HCT116 (cell line): ENCODE measurements around the gene TPP1. TPM values are rescaled to one million over a fixed set of nuclear protein-coding genes. Genes with fewer than 3 reads are reported as not detected.

Experiments
- ATAC-seq: fragments of 200-7000 bp; cut with Tn5 transposase; 2 replicates; pipeline ENCODE4 v1.9.1; 2020; ENCODE audit warnings: mild to moderate bottlenecking, moderate library complexity
- BruUV-seq: library from RNA; stranded (reverse); fragments of 400-500 nt; replicated peaks from 2 replicates; lab custom pipeline; 2021; lab: Mats Ljungman, UMichigan
- CTCF ChIA-PET: fragments of 300-600 bp; sonication (Branson Sonifier 250); formaldehyde crosslinking; loops from one replicate; lab custom pipeline; 2021; ENCODE audit warnings: antibody characterized with exemption; lab: Charles Lee
- POLR2A ChIA-PET: fragments of 300-600, 350-600 bp; sonication (Branson Sonifier 250); formaldehyde crosslinking; loops from one replicate; lab custom pipeline; 2021; ENCODE audit warnings: antibody characterized with exemption; lab: Charles Lee
- RAD21 ChIA-PET, 2 experiments: fragments of 300-600 bp; sonication (Branson Sonifier 250); formaldehyde crosslinking; loops; one replicate each; lab custom pipeline; 2023; ENCODE audit warnings: low total read pairs in 2 of 2; ENCODE audit not compliant: uncharacterized antibody in 2 of 2, unreplicated experiment in 2 of 2, low non-redundant PET in 1 of 2; lab: Charles Lee
- DNase-seq: peaks from one replicate; pipeline ENCODE4 v3.0.0-alpha.2; 2010; ENCODE audit warnings: low read depth, low spot score
- H2AFZ ChIP-seq: fragments of 200-600 bp; shearing (Covaris generic), sonication (generic); 2 replicates; pipeline ENCODE4 v1.6.1; 2017; ENCODE audit warnings: low read depth, mixed run types, mixed read lengths, antibody characterized with exemption, low read length; ENCODE audit not compliant: poor library complexity, severe bottlenecking
- H3K27ac ChIP-seq: 2 replicates; pipeline ENCODE4 v1.5.1; 2012; ENCODE audit warnings: low read depth, low read length
- H3K27me3 ChIP-seq: fragments of 200-600 bp; sonication (generic); 2 replicates; pipeline ENCODE4 v1.6.1; 2016; ENCODE audit warnings: mixed run types, low read length, mixed read lengths; ENCODE audit not compliant: insufficient read depth
- H3K36me3 ChIP-seq, 2 experiments: fragments of 200-500 bp in 1 of 2; fragments of 200-600 bp in 1 of 2; sonication (Bioruptor generic) in 1 of 2; sonication (generic) in 1 of 2; 2 replicates each; pipeline versions ENCODE4 v1.5.1 to v1.6.1; 2014 to 2016; ENCODE audit warnings: low read length in 2 of 2, inconsistent platforms in 1 of 2, mixed read lengths in 1 of 2, mixed run types in 1 of 2; ENCODE audit not compliant: insufficient read depth in 2 of 2, control insufficient read depth in 1 of 2
- H3K4me1 ChIP-seq, 2 experiments: fragments of 200-600 bp in 1 of 2; sonication (generic) in 1 of 2; 2 replicates each; pipeline versions ENCODE4 v1.5.1 to v1.6.1; 2012 to 2017; ENCODE audit warnings: low read length in 2 of 2, inconsistent platforms in 1 of 2, mild to moderate bottlenecking in 1 of 2, mixed read lengths in 1 of 2, mixed run types in 1 of 2, moderate library complexity in 1 of 2; ENCODE audit not compliant: insufficient read depth in 2 of 2, control insufficient read depth in 1 of 2
- H3K4me2 ChIP-seq: fragments of 200-600 bp; sonication (generic); 2 replicates; pipeline ENCODE4 v1.6.1; 2017; ENCODE audit warnings: mixed run types, low read length, mixed read lengths
- H3K4me3 ChIP-seq, 2 experiments: fragments of 200-600 bp in 1 of 2; sonication (generic) in 1 of 2; replicated peaks in 1 of 2; 2 replicates each; pipeline ENCODE4 v1.5.1; 2011 to 2016; ENCODE audit warnings: low read length in 2 of 2, control low read depth in 1 of 2, low read depth in 1 of 2, mild to moderate bottlenecking in 1 of 2, mixed read lengths in 1 of 2, mixed run types in 1 of 2
- H3K79me2 ChIP-seq: fragments of 200-600 bp; sonication (generic); 2 replicates; pipeline ENCODE4 v1.6.1; 2017; ENCODE audit warnings: mild to moderate bottlenecking, mixed run types, low read length, moderate library complexity, mixed read lengths; ENCODE audit not compliant: insufficient read depth
- H3K9ac ChIP-seq: fragments of 200-600 bp; sonication (generic); 2 replicates; pipeline ENCODE4 v1.6.1; 2016; ENCODE audit warnings: low read length, mixed read lengths
- H3K9me2 ChIP-seq: fragments of 200-600 bp; sonication (generic), shearing (Covaris generic); 2 replicates; pipeline ENCODE4 v1.6.1; 2017; ENCODE audit warnings: mixed run types, mild to moderate bottlenecking, moderate library complexity; ENCODE audit not compliant: insufficient read depth
- H3K9me3 ChIP-seq, 2 experiments: fragments of 200-500 bp in 1 of 2; fragments of 200-600 bp in 1 of 2; sonication (Bioruptor generic) in 1 of 2; sonication (generic) in 1 of 2; 2 replicates each; pipeline ENCODE4 v1.6.1; 2014 to 2017; ENCODE audit warnings: low read length in 2 of 2, mixed read lengths in 2 of 2, inconsistent platforms in 1 of 2, low read depth in 1 of 2, mild to moderate bottlenecking in 1 of 2, mixed run types in 1 of 2, moderate library complexity in 1 of 2; ENCODE audit not compliant: control insufficient read depth in 1 of 2, insufficient read depth in 1 of 2
- H4K20me1 ChIP-seq: fragments of 200-600 bp; sonication (generic), shearing (Covaris generic); 2 replicates; pipeline ENCODE4 v1.6.1; 2017; ENCODE audit warnings: mixed run types, mild to moderate bottlenecking, moderate library complexity; ENCODE audit not compliant: insufficient read depth
- CBX3 ChIP-seq: IDR thresholded peaks from 2 replicates; pipeline ENCODE4 v1.6.1; 2012; ENCODE audit warnings: low read depth
- CEBPB ChIP-seq: IDR thresholded peaks from 2 replicates; pipeline ENCODE4 v1.6.1; 2012; ENCODE audit warnings: low read depth
- CTCF ChIP-seq, 3 experiments: fragments of 200-600 bp in 1 of 3; sonication (generic) in 1 of 3; IDR thresholded peaks in 2 of 3; conservative IDR thresholded peaks in 1 of 3; 2 replicates each; pipeline ENCODE4 v1.5.1; 2012 to 2017; ENCODE audit warnings: low read depth in 2 of 3, low read length in 2 of 3, antibody characterized with exemption in 1 of 3, borderline replicate concordance in 1 of 3, control low read depth in 1 of 3, mild to moderate bottlenecking in 1 of 3, mixed read lengths in 1 of 3, mixed run types in 1 of 3, moderate library complexity in 1 of 3; ENCODE audit not compliant: insufficient read depth in 1 of 3
- EGR1 ChIP-seq: IDR thresholded peaks from 2 replicates; pipeline ENCODE4 v1.6.1; 2012; ENCODE audit warnings: low read depth
- EZH2 ChIP-seq: fragments of 200-600 bp; sonication (generic); IDR thresholded peaks from 2 replicates; pipeline ENCODE4 v1.6.1; 2017; ENCODE audit warnings: antibody characterized with exemption, mixed run types
- EZH2phosphoT487 ChIP-seq: fragments of 200-600 bp; IDR thresholded peaks from 2 replicates; pipeline ENCODE4 v1.6.1; 2018; ENCODE audit warnings: antibody characterized with exemption, borderline replicate concordance
- FOSL1 ChIP-seq: IDR thresholded peaks from 2 replicates; pipeline ENCODE4 v1.6.1; 2012; ENCODE audit warnings: low read depth
- JUND ChIP-seq: IDR thresholded peaks from 2 replicates; pipeline ENCODE4 v1.6.1; 2012
- MAX ChIP-seq: IDR thresholded peaks from 2 replicates; pipeline ENCODE4 v1.6.1; 2012
- POLR2A ChIP-seq: IDR thresholded peaks from 2 replicates; pipeline ENCODE4 v1.7.0; 2011; ENCODE audit warnings: borderline replicate concordance; ENCODE audit not compliant: insufficient read depth, insufficient read length; ENCODE audit errors: extremely low read depth
- POLR2AphosphoS5 ChIP-seq: IDR thresholded peaks from 2 replicates; pipeline ENCODE4 v1.6.1; 2011; ENCODE audit warnings: mild to moderate bottlenecking, low read depth, low read length, moderate library complexity
- RAD21 ChIP-seq: IDR thresholded peaks from 2 replicates; pipeline ENCODE4 v1.6.1; 2012; ENCODE audit warnings: low read depth, mild to moderate bottlenecking
- REST ChIP-seq: IDR thresholded peaks from 2 replicates; pipeline ENCODE4 v1.6.1; 2012; ENCODE audit warnings: low read depth
- SP1 ChIP-seq: IDR thresholded peaks from 2 replicates; pipeline ENCODE4 v1.6.1; 2012; ENCODE audit warnings: low read depth
- SRF ChIP-seq: IDR thresholded peaks from 2 replicates; pipeline ENCODE4 v1.6.1; 2012; ENCODE audit warnings: low read depth
- TCF7L2 ChIP-seq: IDR thresholded peaks from 2 replicates; pipeline ENCODE4 v1.7.0; 2011; ENCODE audit warnings: borderline replicate concordance, inconsistent platforms; ENCODE audit not compliant: insufficient read depth, insufficient read length; ENCODE audit errors: extremely low read depth
- YY1 ChIP-seq: IDR thresholded peaks from 2 replicates; pipeline ENCODE4 v1.6.1; 2011; ENCODE audit warnings: low read length, low read depth, moderate library complexity, mild to moderate bottlenecking; ENCODE audit not compliant: insufficient replicate concordance; ENCODE audit errors: extremely low read depth
- ZFX ChIP-seq: fragments of 450-650 bp; IDR thresholded peaks from 2 replicates; pipeline ENCODE4 v1.6.1; 2017
- intact Hi-C: fragments of 100-400 bp; cut with micrococcal nuclease; formaldehyde crosslinking; loops from 2 replicates; pipeline ENCODE4 v1.10.0; 2022
- total RNA-seq: library from RNA; stranded (reverse); gene quantifications from one replicate; pipeline ENCODE4 v1.2.1, GENCODE V29; 2021; ENCODE audit not compliant: unreplicated experiment

Gene TPP1
- total RNA-seq, 1 experiment from 2014 or later, result 44.7 TPM

GRCh38 chr11:6657346-6657745, 38.1 kb upstream of the TPP1 start:
- peaks cover 6% of the 10 kb centered on the region; the same call in 1 of the 2 replicates for H3K27me3 ChIP-seq
- ChIA-PET POLR2A (interaction anchor here (1.0 kb wide), 1 partner anchor 26 kb away, joined by 3 read pairs; the partner anchor contains the start of gene MRPL17), RAD21 (no interaction called here), CTCF (interaction anchor here (0.9 to 1.5 kb wide), 3 partner anchors 11 to 294 kb away, joined by 3 to 5 read pairs (median 3); no protein-coding TSS in a partner anchor)
- no peak for ATAC-seq
- no peak overlapping the region for H3K4me3 ChIP-seq
- no peaks in the 10 kb centered on the region for H4K20me1 ChIP-seq
- no peaks in the 10 kb centered on the region for H3K4me1 ChIP-seq
- no peaks in the 10 kb centered on the region for H3K9me2 ChIP-seq
- no peaks in the 10 kb centered on the region for H3K36me3 ChIP-seq
- intact Hi-C loops, result no loop called here
- TF ChIP-seq CBX3, result no peak
- no peak for TF ChIP-seq CTCF (IDR thresholded peaks at IDR 0.05 in 2 of 3, conservative IDR thresholded peaks at IDR 0.05 in 1 of 3; ENCODE audit: borderline replicate concordance in 1 of 3, insufficient read depth in 1 of 3, low read depth in 2 of 3, low read length in 2 of 3)
- TF ChIP-seq RAD21, result no peak
- no peak for TF ChIP-seq EZH2
- TF ChIP-seq TCF7L2, result no peak
- no peak for TF ChIP-seq CEBPB
- no peak for TF ChIP-seq FOSL1
- TF ChIP-seq SP1, result no peak
- TF ChIP-seq POLR2AphosphoS5, result no peak
- no peak for TF ChIP-seq ZFX
- TF ChIP-seq POLR2A, result no peak
- no peak for TF ChIP-seq REST
- no peak for TF ChIP-seq SRF
- no peak for TF ChIP-seq EZH2phosphoT487
- no peak for TF ChIP-seq YY1
- TF ChIP-seq EGR1, result no peak
- no peak for TF ChIP-seq MAX
- no peak for TF ChIP-seq JUND
- no peaks in the 10 kb centered on the region for H3K9me3 ChIP-seq
- no peak overlapping the region for H2AFZ ChIP-seq
- H3K4me2 ChIP-seq, result no peak overlapping the region
- H3K79me2 ChIP-seq, result no peaks in the 10 kb centered on the region
- H3K9ac ChIP-seq, result no peak overlapping the region
- DNase-seq, result no peak
- no peak overlapping the region for H3K27ac ChIP-seq
- no TSS peak for BruUV-seq
